B cell (primary cell): ENCODE results near the gene NELL1. TPM values are rescaled to one million over a fixed set of nuclear protein-coding genes. Genes with fewer than 3 reads are reported as not detected.

Experiments used
- ATAC-seq: fragments of 200-7000 bp; cut with Tn5 transposase; one replicate; pipeline ENCODE4 v1.10.0; 2021; ENCODE audit warnings: low read depth, mild to moderate bottlenecking, moderate number of reproducible peaks, moderate library complexity
- CTCF ChIA-PET: fragments of 350-600 bp; sonication (Branson Sonifier 250); formaldehyde crosslinking; loops from one replicate; lab custom pipeline; 2021; ENCODE audit warnings: antibody characterized with exemption, inconsistent platforms; lab: Charles Lee
- POLR2A ChIA-PET: fragments of 350-600 bp; sonication (Branson Sonifier 250); formaldehyde crosslinking; loops from one replicate; lab custom pipeline; 2021; ENCODE audit warnings: antibody characterized with exemption; lab: Charles Lee
- DNase-seq: peaks from one replicate; pipeline ENCODE4 v3.0.0; 2013
- H2AFZ ChIP-seq: 2 replicates; pipeline ENCODE4 v1.6.1; 2012; ENCODE audit warnings: mild to moderate bottlenecking, low read depth, low read length; ENCODE audit not compliant: insufficient read depth, poor library complexity, severe bottlenecking
- H3K27ac ChIP-seq, 2 donors: 1 replicate in 1 of 2; 2 replicates in 1 of 2; pipeline ENCODE4 v1.5.1; 2012 to 2013; ENCODE audit warnings: low read length in 2 of 2, mild to moderate bottlenecking in 2 of 2, moderate library complexity in 1 of 2
- H3K27me3 ChIP-seq, 4 experiments: fragments of 200-600 bp in 1 of 4; sonication (generic) in 1 of 4; replicated peaks in 1 of 4; 1 replicate in 2 of 4; 2 replicates in 2 of 4; pipeline versions ENCODE4 v1.6.1 to v1.7.0; 2013 to 2016; ENCODE audit warnings: low read length in 3 of 4, mild to moderate bottlenecking in 2 of 4, mixed read lengths in 1 of 4, moderate library complexity in 1 of 4; ENCODE audit not compliant: insufficient read depth in 4 of 4, control insufficient read depth in 3 of 4; ENCODE audit errors: control extremely low read depth in 1 of 4
- H3K36me3 ChIP-seq, 2 experiments: replicated peaks in 1 of 2; 1 replicate in 1 of 2; 2 replicates in 1 of 2; pipeline versions ENCODE4 v1.6.1 to v1.7.1; 2013; ENCODE audit warnings: low read length in 1 of 2; ENCODE audit not compliant: insufficient read depth in 2 of 2, control insufficient read depth in 1 of 2; ENCODE audit errors: control extremely low read depth in 1 of 2, extremely low read depth in 1 of 2
- H3K4me1 ChIP-seq, 2 donors: fragments of 200-600 bp in 1 of 2; sonication (generic) in 1 of 2; 1 replicate in 1 of 2; 2 replicates in 1 of 2; pipeline versions ENCODE4 v1.5.1 to v1.6.1; 2013 to 2017; ENCODE audit warnings: low read length in 2 of 2; ENCODE audit not compliant: control insufficient read depth in 2 of 2, insufficient read depth in 2 of 2
- H3K4me2 ChIP-seq: replicated peaks from 2 replicates; pipeline ENCODE3; 2012; ENCODE audit warnings: mild to moderate bottlenecking, low read depth, low read length; ENCODE audit not compliant: poor library complexity, severe bottlenecking
- H3K4me3 ChIP-seq, 5 experiments: fragments of 200-600 bp in 1 of 5; sonication (generic) in 1 of 5; 1 replicate in 3 of 5; 2 replicates in 2 of 5; pipeline versions ENCODE4 v1.5.1 to v1.7.0; 2011 to 2016; ENCODE audit warnings: low read length in 4 of 5, mild to moderate bottlenecking in 4 of 5, low read depth in 2 of 5, control low read depth in 1 of 5, moderate library complexity in 1 of 5; ENCODE audit not compliant: insufficient read depth in 1 of 5; ENCODE audit errors: control extremely low read depth in 1 of 5, extremely low read depth in 1 of 5
- H3K79me2 ChIP-seq: fragments of 200-600 bp; sonication (generic); one replicate; pipeline ENCODE4 v1.6.0; 2016; ENCODE audit warnings: low read length; ENCODE audit not compliant: control insufficient read depth, insufficient read depth
- H3K9ac ChIP-seq: fragments of 200-600 bp; sonication (generic); 2 replicates; pipeline ENCODE4 v1.6.1; 2017; ENCODE audit warnings: mild to moderate bottlenecking, low read length, moderate library complexity
- H3K9me3 ChIP-seq, 3 donors: one replicate each; pipeline versions ENCODE4 v1.6.1 to v1.7.1; 2013; ENCODE audit warnings: low read length in 2 of 3; ENCODE audit not compliant: control insufficient read depth in 2 of 3, insufficient read depth in 1 of 3; ENCODE audit errors: control extremely low read depth in 1 of 3
- H4K20me1 ChIP-seq: 2 replicates; pipeline ENCODE4 v1.6.0; 2012; ENCODE audit warnings: mild to moderate bottlenecking, low read length; ENCODE audit not compliant: insufficient read depth, control insufficient read depth, poor library complexity, severe bottlenecking
- H3K27ac Mint-ChIP-seq: one replicate; pipeline ENCODE4 v1.8.0; 2021; ENCODE audit warnings: mixed read lengths
- H3K27me3 Mint-ChIP-seq: one replicate; pipeline ENCODE4 v1.8.0; 2021; ENCODE audit warnings: mixed read lengths
- H3K4me1 Mint-ChIP-seq: one replicate; pipeline ENCODE4 v1.8.0; 2021; ENCODE audit warnings: mixed read lengths
- H3K4me3 Mint-ChIP-seq: one replicate; pipeline ENCODE4 v1.8.0; 2021; ENCODE audit warnings: mixed read lengths
- H3K9me3 Mint-ChIP-seq: one replicate; pipeline ENCODE4 v1.8.0; 2022; ENCODE audit warnings: mixed read lengths; ENCODE audit not compliant: insufficient read depth
- EZH2 ChIP-seq: IDR thresholded peaks from 2 replicates; pipeline ENCODE4 v1.6.1; 2012; ENCODE audit warnings: borderline replicate concordance, low read depth, mild to moderate bottlenecking, moderate library complexity, low read length; ENCODE audit not compliant: insufficient read depth, poor library complexity, severe bottlenecking
- WGBS: methylation state at CpG from one replicate; pipeline ENCODE4 v1.1.5; 2013; ENCODE audit warnings: missing lambda C conversion rate; ENCODE audit not compliant: insufficient coverage; 5-methylcytosine and 5-hydroxymethylcytosine counted together
- intact Hi-C: fragments of 100-400 bp; cut with micrococcal nuclease; formaldehyde crosslinking; loops from one replicate; pipeline ENCODE4 v1.10.0; 2022
- polyA plus RNA-seq: library from polyadenylated mRNA; depleted of rRNA; stranded (reverse); fragments of >200 nt; gene quantifications from 2 replicates; pipeline ENCODE4 v1.2.3, GENCODE V29; 2012
- total RNA-seq, 2 donors: library from RNA; stranded (reverse); fragments of 120-200 nt in 1 of 2; gene quantifications; 1 replicate in 1 of 2; 2 replicates in 1 of 2; pipeline versions ENCODE4 v1.2.3 to v1.2.4, GENCODE V29; 2013 to 2022
- TF ChIP-seq, protein P1 (sequence below): fragments of 200-600 bp; IDR thresholded peaks from one replicate; pipeline ENCODE4 v1.8.0; 2022; ENCODE audit warnings: antibody characterized with exemption, mild to moderate bottlenecking

Gene NELL1
- total and polyA plus RNA-seq, 2 donors (not counting 1 experiment from before 2014, with no cell fraction given): not detected

DNA sequence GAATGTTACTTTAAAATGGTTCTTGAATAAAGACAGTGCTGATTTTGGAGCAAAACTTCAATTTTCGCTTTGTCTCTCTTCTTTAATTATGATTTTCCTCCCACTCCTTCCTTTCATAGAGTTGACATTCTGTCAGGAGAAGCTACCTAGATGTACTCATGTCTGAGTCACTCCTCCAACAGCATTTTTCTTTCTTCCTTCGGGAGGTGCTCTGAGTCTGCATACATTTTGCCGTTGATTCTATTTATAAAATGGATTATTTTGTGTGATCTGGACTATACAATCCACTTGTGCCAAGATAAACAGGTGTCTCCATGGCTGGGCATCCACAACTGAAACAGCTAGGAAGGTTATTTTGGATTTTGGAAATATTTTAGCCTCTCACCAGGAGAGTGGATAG lies 935.2 kb downstream of the NELL1 start:
- no peak overlapping the region for H3K4me2 ChIP-seq
- WGBS: no CpG with 5 or more reads among the region's 3 CpGs
- no peak for DNase-seq
- H3K27me3 ChIP-seq: no peaks in the 10 kb centered on the region
- Mint-ChIP-seq H3K4me1 (no peaks in the 10 kb centered on the region), H3K9me3 (no peaks in the 10 kb centered on the region), H3K27me3 (no peaks in the 10 kb centered on the region), H3K27ac (no peak overlapping the region), H3K4me3 (no peak overlapping the region)
- H3K36me3 ChIP-seq: no peaks in the 10 kb centered on the region
- H3K79me2 ChIP-seq: no peaks in the 10 kb centered on the region
- no peak for ATAC-seq
- intact Hi-C loops: no loop called here
- TF ChIP-seq, protein P1, sequence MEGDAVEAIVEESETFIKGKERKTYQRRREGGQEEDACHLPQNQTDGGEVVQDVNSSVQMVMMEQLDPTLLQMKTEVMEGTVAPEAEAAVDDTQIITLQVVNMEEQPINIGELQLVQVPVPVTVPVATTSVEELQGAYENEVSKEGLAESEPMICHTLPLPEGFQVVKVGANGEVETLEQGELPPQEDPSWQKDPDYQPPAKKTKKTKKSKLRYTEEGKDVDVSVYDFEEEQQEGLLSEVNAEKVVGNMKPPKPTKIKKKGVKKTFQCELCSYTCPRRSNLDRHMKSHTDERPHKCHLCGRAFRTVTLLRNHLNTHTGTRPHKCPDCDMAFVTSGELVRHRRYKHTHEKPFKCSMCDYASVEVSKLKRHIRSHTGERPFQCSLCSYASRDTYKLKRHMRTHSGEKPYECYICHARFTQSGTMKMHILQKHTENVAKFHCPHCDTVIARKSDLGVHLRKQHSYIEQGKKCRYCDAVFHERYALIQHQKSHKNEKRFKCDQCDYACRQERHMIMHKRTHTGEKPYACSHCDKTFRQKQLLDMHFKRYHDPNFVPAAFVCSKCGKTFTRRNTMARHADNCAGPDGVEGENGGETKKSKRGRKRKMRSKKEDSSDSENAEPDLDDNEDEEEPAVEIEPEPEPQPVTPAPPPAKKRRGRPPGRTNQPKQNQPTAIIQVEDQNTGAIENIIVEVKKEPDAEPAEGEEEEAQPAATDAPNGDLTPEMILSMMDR: no peak
- TF ChIP-seq EZH2: no peak
- no peak overlapping the region for H3K27ac ChIP-seq
- no peak overlapping the region for H2AFZ ChIP-seq
- H3K4me3 ChIP-seq: no peak overlapping the region
- no peaks in the 10 kb centered on the region for H3K9me3 ChIP-seq
- no peaks in the 10 kb centered on the region for H3K4me1 ChIP-seq
- no peak overlapping the region for H3K9ac ChIP-seq
- CTCF ChIA-PET: no interaction called here
- no peaks in the 10 kb centered on the region for H4K20me1 ChIP-seq
- POLR2A ChIA-PET: no interaction called here

DNA sequence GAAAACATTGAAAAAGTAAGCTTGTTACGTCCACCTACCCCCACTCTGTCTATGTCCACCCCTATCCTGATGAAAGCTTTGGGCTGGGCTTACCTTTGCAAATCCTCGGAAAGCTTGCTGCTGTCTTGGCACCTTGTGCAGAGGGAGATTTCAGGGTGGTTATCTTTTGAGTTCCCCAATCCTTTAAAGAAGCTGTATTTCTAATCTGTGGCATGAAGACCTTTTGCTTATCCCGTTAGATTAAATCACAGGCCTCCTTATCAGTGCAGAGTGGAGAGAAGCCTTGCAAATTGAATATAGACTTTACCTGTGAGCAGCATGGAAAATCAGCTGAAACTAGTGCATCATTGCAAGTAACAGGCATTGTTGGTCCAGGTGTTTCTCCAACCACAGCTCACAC lies 942.9 kb downstream of the NELL1 start:
- TF ChIP-seq EZH2: no peak
- TF ChIP-seq, protein P1: no peak

More for the DNA sequence above, 942.9 kb downstream of the NELL1 start:
- H3K4me1 Mint-ChIP-seq: no peaks in the 10 kb centered on the region
- Histone ChIP-seq H2AFZ (peak overlapping the region; percentile 10), H3K4me2 (no peak overlapping the region), H3K9ac (no peak overlapping the region), H3K79me2 (no peaks in the 10 kb centered on the region), H3K4me3 (no peak overlapping the region), H3K9me3 (no peaks in the 10 kb centered on the region), H3K27me3 (no peaks in the 10 kb centered on the region), H3K36me3 (no peaks in the 10 kb centered on the region), H3K4me1 (no peaks in the 10 kb centered on the region), H3K27ac (no peak overlapping the region), H4K20me1 (no peaks in the 10 kb centered on the region)
- no peak overlapping the region for H3K27ac Mint-ChIP-seq
- no CpG with 5 or more reads among the region's 3 CpGs for WGBS
- POLR2A ChIA-PET: no interaction called here
- H3K9me3 Mint-ChIP-seq: peaks cover 2% of the 10 kb centered on the region
- ATAC-seq: no peak
- no peak overlapping the region for H3K4me3 Mint-ChIP-seq
- CTCF ChIA-PET: no interaction called here
- H3K27me3 Mint-ChIP-seq: no peaks in the 10 kb centered on the region
- intact Hi-C loops: no loop called here
- DNase-seq: no peak
